Large intestine (tissue), 3 donors: ENCODE results near the gene LRRC3. TPM values are rescaled to one million over a fixed set of nuclear protein-coding genes. Genes with fewer than 3 reads are reported as not detected.
"Not testable (repeated sequence)": the region's sequence is repeated elsewhere in the genome, so short reads cannot be mapped to it uniquely, and the experiment has no call there.

Source experiments
- DNase-seq, 2 donors: peaks; one replicate each; pipeline versions ENCODE4 v3.0.0 to v3.0.0-alpha.2; 2013
- H3K27ac ChIP-seq: one replicate; pipeline ENCODE4 v1.5.1; 2013; ENCODE audit warnings: low read length
- H3K27me3 ChIP-seq: 2 replicates; pipeline ENCODE4 v1.6.1; 2013; ENCODE audit warnings: low read length; ENCODE audit not compliant: control insufficient read depth, insufficient read depth
- H3K36me3 ChIP-seq: 2 replicates; pipeline ENCODE4 v1.6.1; 2013; ENCODE audit warnings: low read length; ENCODE audit not compliant: control insufficient read depth, insufficient read depth
- H3K4me1 ChIP-seq: one replicate; pipeline ENCODE4 v1.6.1; 2013; ENCODE audit warnings: low read length; ENCODE audit not compliant: control insufficient read depth, insufficient read depth
- H3K4me3 ChIP-seq: one replicate; pipeline ENCODE4 v1.5.1; 2013; ENCODE audit warnings: low read length
- H3K9me3 ChIP-seq: one replicate; pipeline ENCODE4 v1.6.1; 2013; ENCODE audit warnings: mild to moderate bottlenecking, low read depth, low read length, moderate library complexity; ENCODE audit not compliant: control insufficient read depth
- WGBS: methylation state at CpG from one replicate; pipeline ENCODE4 v1.1.5; 2013; ENCODE audit warnings: low lambda C conversion rate; ENCODE audit not compliant: insufficient coverage; 5-methylcytosine and 5-hydroxymethylcytosine counted together
- polyA plus RNA-seq: library from polyadenylated mRNA; unstranded; fragments of 120-200 nt; gene quantifications from one replicate; pipeline ENCODE4 v1.2.1, GENCODE V29; 2013

LRRC3 gene
- polyA plus RNA-seq, 1 donor, result 18.8 TPM

DNA sequence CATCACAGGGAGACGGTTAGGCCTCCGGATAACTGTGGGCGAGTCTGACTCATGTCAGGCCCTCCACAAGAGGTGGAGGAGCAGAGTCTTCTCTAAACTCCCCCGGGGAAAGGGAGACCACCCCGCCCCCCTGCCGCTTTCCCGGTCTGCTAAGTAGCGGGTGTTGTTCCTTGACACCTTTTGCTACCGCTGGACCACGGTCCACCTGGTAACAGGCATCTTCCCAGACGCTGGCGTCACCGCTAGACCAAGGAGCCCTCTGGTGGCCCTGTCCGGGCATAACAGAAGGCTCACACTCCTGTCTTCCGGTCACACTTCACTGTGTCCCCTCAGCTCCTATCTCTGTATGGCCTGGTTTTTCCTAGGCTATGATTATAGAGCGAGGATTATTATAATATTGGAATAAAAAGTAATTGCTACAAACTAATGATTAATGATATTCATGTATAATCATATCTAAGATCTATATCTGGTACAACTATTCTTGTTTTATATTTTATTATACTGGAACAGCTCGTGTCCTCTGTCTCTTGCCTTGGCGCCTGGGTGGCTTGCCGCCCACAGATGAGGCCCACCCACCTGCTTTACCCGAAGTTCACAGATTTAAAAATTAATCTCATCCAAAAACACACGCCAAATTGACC, 24.4 kb downstream of the LRRC3 start:
- H3K9me3 ChIP-seq, DNase-seq, H3K4me1 ChIP-seq, H3K27me3 ChIP-seq, H3K4me3 ChIP-seq, H3K27ac ChIP-seq, H3K36me3 ChIP-seq: not testable (repeated sequence)
- 100% methylated on average over 1 of the region's 21 CpGs for WGBS

GRCh38 chr21:44480200-44481053, 25.1 kb downstream of the LRRC3 start:
- H3K27me3 ChIP-seq, result no peaks in the 10 kb centered on the region
- H3K36me3 ChIP-seq, result no peaks in the 10 kb centered on the region
- no peak overlapping the region for H3K27ac ChIP-seq
- H3K4me1 ChIP-seq, result peaks cover 3% of the 10 kb centered on the region
- DNase-seq, result no peak
- WGBS, result no CpG with 5 or more reads among the region's 16 CpGs
- peaks cover 2% of the 10 kb centered on the region for H3K9me3 ChIP-seq
- H3K4me3 ChIP-seq, result no peak overlapping the region

GRCh38 chr21:44482581-44483287, 27.4 kb downstream of the LRRC3 start:
- peak in 1 of 2 donors; percentile 49 for DNase-seq
- Histone ChIP-seq H3K9me3 (peaks cover 2% of the 10 kb centered on the region), H3K4me3 (no peak overlapping the region), H3K27ac (no peak overlapping the region), H3K27me3 (no peaks in the 10 kb centered on the region), H3K4me1 (peaks cover 3% of the 10 kb centered on the region), H3K36me3 (no peaks in the 10 kb centered on the region)
- no CpG with 5 or more reads among the region's 14 CpGs for WGBS

GRCh38 chr21:44483288-44484237, 28.3 kb downstream of the LRRC3 start:
- DNase-seq, result no peak
- H3K27ac ChIP-seq, result no peak overlapping the region
- WGBS, result no CpG with 5 or more reads among the region's 28 CpGs

DNA sequence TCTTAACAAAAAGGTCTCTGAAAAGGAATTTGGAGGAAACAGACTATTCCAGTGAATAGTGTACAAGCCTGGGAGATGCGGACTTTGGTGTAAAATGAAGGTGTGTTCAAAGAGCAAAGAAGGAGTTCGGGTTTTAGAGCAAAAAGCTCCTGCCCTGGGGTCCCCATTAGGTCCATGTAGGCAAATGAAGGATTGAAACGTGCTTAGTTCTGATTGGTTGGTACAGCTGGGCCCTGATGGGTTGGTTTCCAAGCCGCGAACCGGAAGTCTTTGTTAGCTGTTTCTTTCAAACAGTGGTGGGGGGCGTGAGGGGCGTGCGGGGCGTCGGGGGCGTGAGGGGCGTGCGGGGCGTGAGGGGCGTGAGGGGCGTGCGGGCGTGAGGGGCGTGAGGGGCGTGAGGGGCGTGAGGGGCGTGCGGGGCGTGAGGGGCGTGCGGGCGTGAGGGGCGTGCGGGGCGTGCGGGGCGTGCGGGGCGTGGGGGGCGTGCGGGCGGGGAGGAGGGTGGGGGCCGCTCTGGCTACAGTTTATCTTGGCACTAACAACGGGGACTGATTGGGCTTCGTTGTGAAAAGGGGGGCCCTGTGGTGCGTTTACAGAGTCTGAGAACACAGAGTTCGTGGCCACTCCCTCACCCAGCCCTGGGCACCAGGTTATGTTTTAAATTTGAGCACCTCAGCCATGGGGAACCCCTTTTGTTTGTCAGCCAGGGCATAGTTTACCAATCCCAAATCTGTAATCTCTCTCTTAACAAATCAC, 29.4 kb downstream of the LRRC3 start:
- no peaks in the 10 kb centered on the region for H3K27me3 ChIP-seq
- no peaks in the 10 kb centered on the region for H3K9me3 ChIP-seq
- H3K4me1 ChIP-seq, result peaks cover 3% of the 10 kb centered on the region
- no peak for DNase-seq
- no peak overlapping the region for H3K27ac ChIP-seq
- H3K4me3 ChIP-seq, result no peak overlapping the region
- no peaks in the 10 kb centered on the region for H3K36me3 ChIP-seq
- WGBS, result no CpG with 5 or more reads among the region's 43 CpGs

More at GRCh38 chr21:44483288-44484237, 28.3 kb downstream of the LRRC3 start:
- Histone ChIP-seq H3K27me3 (no peaks in the 10 kb centered on the region), H3K4me3 (no peak overlapping the region), H3K4me1 (peaks cover 3% of the 10 kb centered on the region), H3K36me3 (no peaks in the 10 kb centered on the region), H3K9me3 (peaks cover 2% of the 10 kb centered on the region)

GRCh38 chr21:44485254-44485793, 30.0 kb downstream of the LRRC3 start:
- H3K9me3 ChIP-seq, result no peaks in the 10 kb centered on the region
- no peaks in the 10 kb centered on the region for H3K36me3 ChIP-seq
- H3K27ac ChIP-seq, result no peak overlapping the region
- no CpG with 5 or more reads among the region's 25 CpGs for WGBS
- no peaks in the 10 kb centered on the region for H3K27me3 ChIP-seq
- H3K4me1 ChIP-seq, result peaks cover 7% of the 10 kb centered on the region
- H3K4me3 ChIP-seq, result no peak overlapping the region
- DNase-seq, result no peak

DNA sequence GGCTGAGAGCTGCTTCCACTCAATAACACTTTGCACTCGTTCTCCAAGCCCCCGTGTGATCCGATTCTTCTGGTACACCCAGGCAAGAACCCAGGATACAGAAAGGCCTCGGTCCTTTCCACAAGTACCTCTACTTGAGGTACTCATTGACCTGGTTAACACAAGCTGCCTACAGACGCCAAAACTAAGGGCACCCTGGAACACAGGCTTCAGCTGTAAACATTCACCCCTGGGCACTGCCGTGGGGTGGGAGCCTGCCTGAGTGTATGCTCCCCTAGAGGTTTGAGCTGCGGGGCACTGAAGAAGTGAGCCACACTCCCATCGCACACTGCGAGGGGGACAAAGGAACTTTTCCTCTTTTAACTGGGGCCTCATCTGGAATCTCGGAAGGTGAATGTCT, 30.5 kb downstream of the LRRC3 start:
- H3K27me3 ChIP-seq, result no peaks in the 10 kb centered on the region
- peaks cover 10% of the 10 kb centered on the region for H3K4me1 ChIP-seq
- no peak for DNase-seq
- WGBS, result 100% methylated on average over 1 of the region's 10 CpGs
- H3K9me3 ChIP-seq, result no peaks in the 10 kb centered on the region
- H3K36me3 ChIP-seq, result no peaks in the 10 kb centered on the region
- H3K27ac ChIP-seq, result no peak overlapping the region
- H3K4me3 ChIP-seq, result no peak overlapping the region

DNA sequence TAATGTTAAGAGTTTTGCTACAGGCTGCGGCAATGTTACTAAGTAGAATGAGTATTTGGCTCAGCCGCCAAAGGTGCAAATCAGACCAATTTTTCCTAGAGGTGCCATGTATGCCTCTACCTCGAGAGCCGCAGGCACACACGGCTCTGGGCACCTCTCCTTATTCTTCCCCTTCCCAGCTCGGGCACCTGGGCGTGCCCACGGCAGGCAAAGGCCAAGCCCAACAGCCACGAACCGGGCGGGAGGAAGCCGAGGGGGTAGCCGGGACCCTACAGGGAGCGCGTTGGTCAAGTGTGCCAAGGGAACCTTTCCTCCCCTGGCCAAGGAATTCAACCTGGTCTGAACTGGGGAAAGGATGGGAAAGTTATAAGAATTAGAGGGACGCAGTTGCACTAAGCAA, 31.0 kb downstream of the LRRC3 start:
- no CpG with 5 or more reads among the region's 16 CpGs for WGBS
- no peaks in the 10 kb centered on the region for H3K36me3 ChIP-seq
- no peak overlapping the region for H3K27ac ChIP-seq
- no peak for DNase-seq
- no peaks in the 10 kb centered on the region for H3K9me3 ChIP-seq
- no peak overlapping the region for H3K4me3 ChIP-seq
- H3K4me1 ChIP-seq, result peaks cover 10% of the 10 kb centered on the region
- H3K27me3 ChIP-seq, result no peaks in the 10 kb centered on the region

DNA sequence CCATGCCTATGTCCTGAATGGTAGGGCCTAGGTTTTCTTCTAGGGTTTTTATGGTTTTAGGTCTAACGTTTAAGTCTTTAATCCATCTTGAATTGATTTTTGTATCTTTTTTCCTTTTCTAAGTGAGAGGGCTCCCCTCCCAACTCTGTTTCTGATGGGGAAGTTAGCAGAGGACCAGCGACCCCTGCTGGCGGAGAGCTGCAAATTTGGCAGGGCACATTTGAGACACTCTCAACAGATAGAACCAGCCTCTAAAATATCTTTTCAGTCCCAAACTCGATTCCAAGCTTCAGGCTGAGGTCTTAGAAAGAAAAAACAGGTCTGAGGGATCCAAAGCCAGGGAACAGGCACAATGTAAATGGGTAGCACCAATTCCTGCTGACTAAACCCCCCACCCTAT, 32.5 kb downstream of the LRRC3 start:
- H3K9me3 ChIP-seq, result no peaks in the 10 kb centered on the region
- no peaks in the 10 kb centered on the region for H3K27me3 ChIP-seq
- no peak overlapping the region for H3K4me3 ChIP-seq
- H3K27ac ChIP-seq, result no peak overlapping the region
- H3K36me3 ChIP-seq, result no peaks in the 10 kb centered on the region
- no peak for DNase-seq
- no CpG with 5 or more reads among the region's 4 CpGs for WGBS
- H3K4me1 ChIP-seq, result peaks cover 7% of the 10 kb centered on the region
